BJ (cell line): ENCODE measurements around the gene DNAJB13. TPM values are rescaled to one million over a fixed set of nuclear protein-coding genes. Genes with fewer than 3 reads are reported as not detected.

Experiments used
- CTCF ChIA-PET: fragments of 350-600 bp; formaldehyde crosslinking; extraction: SDS; loops from one replicate; lab custom pipeline; 2021; ENCODE audit warnings: antibody characterized with exemption, inconsistent platforms; lab: Yijun Ruan, JAX
- POLR2A ChIA-PET: fragments of 300-600 bp; sonication (Branson Sonifier 250); formaldehyde crosslinking; extraction: SDS; loops from one replicate; lab custom pipeline; 2021; ENCODE audit warnings: antibody characterized with exemption; lab: Charles Lee
- DNase-seq: peaks from one replicate; pipeline ENCODE4 v3.0.0-alpha.2; 2011; ENCODE audit warnings: low read depth
- H3K27me3 ChIP-seq: 2 replicates; pipeline ENCODE4 v1.6.0; 2011; ENCODE audit warnings: low read length; ENCODE audit not compliant: control insufficient read depth, insufficient read depth
- H3K36me3 ChIP-seq: 2 replicates; pipeline ENCODE4 v1.5.1; 2011; ENCODE audit warnings: low read length; ENCODE audit not compliant: control insufficient read depth, insufficient read depth
- H3K4me3 ChIP-seq: 2 replicates; pipeline ENCODE4 v1.5.1; 2011; ENCODE audit warnings: low read depth, mild to moderate bottlenecking, control low read depth, low read length
- CTCF ChIP-seq: IDR thresholded peaks from 2 replicates; pipeline ENCODE4 v1.5.1; 2011; ENCODE audit warnings: low read depth, mild to moderate bottlenecking, control low read depth, inconsistent platforms, low read length, moderate library complexity; ENCODE audit not compliant: insufficient read depth
- polyA plus RNA-seq: library from polyadenylated mRNA; depleted of rRNA; stranded (reverse); fragments of >200 nt; gene quantifications from 2 replicates; pipeline ENCODE4 v1.2.3, GENCODE V29; 2011

Gene DNAJB13
- polyA plus RNA-seq, 1 experiment, result 0.47 TPM

- no peak for DNase-seq
- CTCF ChIA-PET, result interaction anchor here (1.1 kb wide), 1 partner anchor 22 kb away, joined by 3 read pairs; no protein-coding TSS in a partner anchor
- TF ChIP-seq CTCF, result no peak
- Histone ChIP-seq H3K36me3 (peaks cover 8% of the 10 kb centered on the region), H3K4me3 (no peak overlapping the region), H3K27me3 (no peaks in the 10 kb centered on the region)
- POLR2A ChIA-PET, result no interaction called here
Measured at GRCh38 chr11:74005721-74006517, 55.1 kb downstream of the DNAJB13 start.

GRCh38 chr11:74006743-74007304, 56.0 kb downstream of the DNAJB13 start:
- Histone ChIP-seq H3K36me3 (peaks cover 8% of the 10 kb centered on the region), H3K27me3 (no peaks in the 10 kb centered on the region), H3K4me3 (no peak overlapping the region)
- ChIA-PET POLR2A (no interaction called here), CTCF (no interaction called here)
- no peak for TF ChIP-seq CTCF
- DNase-seq, result no peak

GRCh38 chr11:74007691-74008372, 57.0 kb downstream of the DNAJB13 start:
- CTCF ChIA-PET, result interaction anchor here (1.4 kb wide), 1 partner anchor 44 kb away, joined by 3 read pairs; no protein-coding TSS in a partner anchor
- DNase-seq, result no peak
- Histone ChIP-seq H3K36me3 (peaks cover 8% of the 10 kb centered on the region), H3K4me3 (no peak overlapping the region), H3K27me3 (no peaks in the 10 kb centered on the region)
- TF ChIP-seq CTCF, result no peak
- POLR2A ChIA-PET, result interaction anchor here (0.5 kb wide), 1 partner anchor 485 kb away, joined by 15 read pairs; no protein-coding TSS in a partner anchor

GRCh38 chr11:74008373-74009229, 57.8 kb downstream of the DNAJB13 start, which contains the start of gene UCP3:
Gene UCP3, minus strand, starts transcription at chr11:74009085. Its CDS starts 2,043 bp downstream, at chr11:74007042.
- no peak for TF ChIP-seq CTCF
- POLR2A ChIA-PET, result interaction anchor here (0.5 kb wide), 1 partner anchor 484 kb away, joined by 15 read pairs; no protein-coding TSS in a partner anchor
- CTCF ChIA-PET, result interaction anchor here (1.4 kb wide), 1 partner anchor 45 kb away, joined by 3 read pairs; no protein-coding TSS in a partner anchor
- H3K27me3 ChIP-seq, result no peaks in the 10 kb centered on the region
- DNase-seq, result no peak
- peaks cover 10% of the 10 kb centered on the region for H3K36me3 ChIP-seq
- H3K4me3 ChIP-seq, result no peak within 1 kb of the TSS
